Aorta (tissue), 5 donors: ENCODE data around the gene HTRA3. TPM values are rescaled to one million over a fixed set of nuclear protein-coding genes. Genes with fewer than 3 reads are reported as not detected.
A peak's percentile ranks its signal among the peaks of the same experiment; 100 is the strongest.

Source experiments
- ATAC-seq: fragments of 200-7000 bp; cut with Tn5 transposase; one replicate; pipeline ENCODE4 v1.9.1; 2022; ENCODE audit warnings: moderate library complexity; ENCODE audit not compliant: low FRiP score
- DNase-seq, 2 donors: peaks; one replicate each; pipeline ENCODE4 v3.0.0-alpha.2; 2020
- H3K27ac ChIP-seq, 2 donors: one replicate each; pipeline ENCODE4 v1.5.1; 2013; ENCODE audit warnings: low read length in 2 of 2, mild to moderate bottlenecking in 2 of 2, moderate library complexity in 2 of 2, control low read depth in 1 of 2, inconsistent platforms in 1 of 2, low read depth in 1 of 2
- H3K27me3 ChIP-seq, 2 donors: one replicate each; pipeline ENCODE4 v1.6.1; 2013; ENCODE audit warnings: control low read depth in 1 of 2, low read length in 1 of 2, mild to moderate bottlenecking in 1 of 2, moderate library complexity in 1 of 2; ENCODE audit not compliant: insufficient read depth in 2 of 2, control insufficient read depth in 1 of 2
- H3K36me3 ChIP-seq, 2 donors: one replicate each; pipeline ENCODE4 v1.6.1; 2013; ENCODE audit warnings: control low read depth in 1 of 2, low read length in 1 of 2, mild to moderate bottlenecking in 1 of 2; ENCODE audit not compliant: insufficient read depth in 2 of 2, control insufficient read depth in 1 of 2
- H3K4me1 ChIP-seq, 2 donors: one replicate each; pipeline ENCODE4 v1.6.1; 2013; ENCODE audit warnings: low read length in 2 of 2, control low read depth in 1 of 2, mild to moderate bottlenecking in 1 of 2, moderate library complexity in 1 of 2; ENCODE audit not compliant: insufficient read depth in 2 of 2, control insufficient read depth in 1 of 2
- H3K4me3 ChIP-seq, 2 donors: one replicate each; pipeline ENCODE4 v1.5.1; 2013; ENCODE audit warnings: low read length in 2 of 2, control low read depth in 1 of 2, mild to moderate bottlenecking in 1 of 2
- H3K9me3 ChIP-seq: one replicate; pipeline ENCODE4 v1.6.1; 2013; ENCODE audit warnings: mild to moderate bottlenecking, low read length; ENCODE audit not compliant: control insufficient read depth
- WGBS, 2 donors: extraction: QIAGEN DNeasy Blood & Tissue Kit; methylation state at CpG; one replicate each; pipeline ENCODE4 v1.1.7; 2013; 5-methylcytosine and 5-hydroxymethylcytosine counted together
- intact Hi-C, 2 donors: fragments of 100-400 bp; cut with DNase I; formaldehyde crosslinking; loops; one replicate each; pipeline versions ENCODE4 v1.14.2 to v1.15.0; 2022
- polyA plus RNA-seq, 2 donors: library from polyadenylated mRNA; stranded (reverse); fragments of 200-250 nt; gene quantifications; one replicate each; pipeline ENCODE4 v1.2.3, GENCODE V29; 2013
- total RNA-seq, 2 donors: library from RNA; stranded (reverse); fragmentation: NEBNext Ultra II Directional; extraction: Animal tissue kit (Norgen Biotek cat#: 25700); gene quantifications; one replicate each; pipeline ENCODE4 v1.2.1, GENCODE V29; 2021
- donor health status: healthy with polysubstance abuse.
- donor health status: Bipolar disorder and iron deficiency.
- donor health status: DM: no; HTN: no; CAD: no.
- donor health status: DM: no; HTN: no; CAD: no.
- donor health status: DM: yes; HTN: yes; CAD: no.

HTRA3 gene
- total and polyA plus RNA-seq, 4 donors: 1.1 to 129 (median 18.5) TPM

DNA sequence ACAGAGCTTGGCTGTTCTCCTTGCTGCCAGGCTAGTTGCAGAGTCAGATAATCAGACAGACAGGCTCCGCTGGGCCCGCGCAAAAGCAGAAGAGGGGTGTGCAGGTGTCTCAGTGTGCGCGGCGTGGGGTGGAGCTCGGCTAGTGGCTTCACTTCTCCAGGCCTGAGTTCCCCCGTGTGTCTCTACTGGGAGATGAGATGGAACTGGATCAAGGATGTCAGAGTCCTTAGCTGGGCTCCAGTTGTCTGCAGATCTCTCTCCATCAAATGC lies 21.1 kb downstream of the HTRA3 start:
- Histone ChIP-seq H3K27ac (no peak overlapping the region), H3K4me1 (no peaks in the 10 kb centered on the region), H3K36me3 (no peaks in the 10 kb centered on the region), H3K27me3 (no peaks in the 10 kb centered on the region), H3K4me3 (no peak overlapping the region), H3K9me3 (no peaks in the 10 kb centered on the region)
- peak in 1 of 2 donors; percentile 68 for DNase-seq
- WGBS, 2 donors: 93 to 95% methylated on average over 8 of the region's 8 CpGs
- ATAC-seq: no peak
- intact Hi-C loops: no loop called here

DNA sequence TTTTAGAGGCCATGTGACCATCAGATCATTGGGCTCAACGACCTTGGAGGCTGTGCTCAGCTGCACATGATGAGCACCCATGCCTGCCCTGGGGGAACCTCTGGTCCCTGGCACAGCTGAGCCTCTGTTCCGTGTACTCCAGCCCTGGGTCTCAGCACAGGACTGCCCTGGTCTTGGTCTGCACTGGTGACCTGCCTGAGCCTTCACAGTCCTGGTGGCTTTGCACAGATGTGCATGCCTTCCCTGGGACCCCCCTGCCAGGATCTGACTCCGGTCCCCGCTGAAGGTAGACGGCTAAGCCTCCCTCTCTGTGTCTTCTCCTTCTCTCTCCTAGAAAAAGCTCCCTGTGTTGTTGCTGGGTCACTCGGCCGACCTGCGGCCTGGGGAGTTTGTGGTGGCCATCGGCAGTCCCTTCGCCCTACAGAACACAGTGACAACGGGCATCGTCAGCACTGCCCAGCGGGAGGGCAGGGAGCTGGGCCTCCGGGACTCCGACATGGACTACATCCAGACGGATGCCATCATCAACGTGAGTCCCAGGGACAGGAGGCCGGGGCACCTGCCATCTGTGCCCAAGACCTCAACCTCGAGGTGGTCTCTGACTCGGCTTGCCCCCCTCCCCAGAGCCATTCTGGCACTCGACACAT lies 21.6 kb downstream of the HTRA3 start:
- WGBS, 2 donors: 88 to 90% methylated on average over 21 of the region's 21 CpGs
- Histone ChIP-seq H3K27me3 (no peaks in the 10 kb centered on the region), H3K36me3 (no peaks in the 10 kb centered on the region), H3K27ac (no peak overlapping the region), H3K4me3 (no peak overlapping the region), H3K4me1 (no peaks in the 10 kb centered on the region), H3K9me3 (no peaks in the 10 kb centered on the region)
- DNase-seq: peak; percentile 27 to 65
- intact Hi-C loops: no loop called here
- no peak for ATAC-seq

GRCh38 chr4:8291701-8292477 lies 22.3 kb downstream of the HTRA3 start:
- ATAC-seq (no peak), DNase-seq (peak; percentile 33 to 70)
- Histone ChIP-seq H3K27ac (no peak overlapping the region), H3K4me1 (no peaks in the 10 kb centered on the region), H3K36me3 (no peaks in the 10 kb centered on the region), H3K9me3 (no peaks in the 10 kb centered on the region), H3K4me3 (no peak overlapping the region), H3K27me3 (no peaks in the 10 kb centered on the region)
- intact Hi-C loops: no loop called here
- WGBS, 2 donors: 93% methylated on average over 19 of the region's 19 CpGs

GRCh38 chr4:8292478-8293107 lies 23.0 kb downstream of the HTRA3 start:
- Histone ChIP-seq H3K27ac (no peak overlapping the region), H3K27me3 (no peaks in the 10 kb centered on the region), H3K9me3 (no peaks in the 10 kb centered on the region), H3K4me3 (no peak overlapping the region), H3K36me3 (no peaks in the 10 kb centered on the region), H3K4me1 (no peaks in the 10 kb centered on the region)
- intact Hi-C loops: no loop called here
- DNase-seq (peak; percentile 26 to 57), ATAC-seq (no peak)
- 91 to 93% methylated on average over 8 of the region's 8 CpGs for WGBS, 2 donors

DNA sequence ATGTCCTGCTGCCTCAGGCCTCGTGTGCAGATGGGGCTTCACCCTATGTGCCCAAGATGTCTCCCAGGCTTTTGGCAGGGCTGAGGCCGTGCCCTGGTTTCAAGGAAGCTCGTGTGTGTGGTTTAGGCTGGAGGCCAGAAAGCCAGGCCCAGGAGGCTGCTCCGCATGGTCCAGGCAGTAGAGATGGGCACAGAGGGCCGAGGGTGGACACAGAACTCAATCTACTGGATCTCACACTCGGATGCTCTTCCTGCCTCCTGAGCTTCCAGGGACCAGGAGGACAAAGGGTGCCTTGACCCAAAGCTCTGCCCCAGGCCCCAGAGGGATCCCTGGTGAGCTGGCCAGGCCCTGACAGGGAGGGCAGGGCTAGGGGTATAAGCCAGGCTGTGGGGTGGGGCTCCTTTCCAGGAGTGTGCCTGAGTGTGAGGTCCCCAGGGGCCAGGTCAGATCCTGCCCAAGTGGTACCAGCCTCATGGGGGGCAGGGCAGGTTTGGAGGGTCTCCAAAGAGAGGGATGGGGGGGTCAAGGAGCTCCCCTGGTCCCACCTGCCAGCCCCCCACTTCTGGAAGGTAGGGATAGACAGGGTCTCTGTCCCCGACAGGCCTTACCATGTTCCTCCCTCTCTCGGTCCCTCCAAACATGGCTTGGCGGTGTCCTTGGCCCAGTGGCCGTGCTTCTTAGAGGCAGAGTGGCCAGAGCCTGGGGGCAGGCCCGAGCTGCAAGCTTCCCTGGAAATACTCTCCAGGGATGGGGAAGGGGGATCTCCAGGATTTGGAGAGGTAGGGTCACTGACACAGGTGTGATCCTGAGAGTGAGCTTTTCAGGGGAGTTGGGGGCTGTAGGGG lies 23.8 kb downstream of the HTRA3 start:
- Histone ChIP-seq H3K27ac (no peak overlapping the region), H3K9me3 (no peaks in the 10 kb centered on the region), H3K4me1 (no peaks in the 10 kb centered on the region), H3K36me3 (no peaks in the 10 kb centered on the region), H3K4me3 (no peak overlapping the region), H3K27me3 (no peaks in the 10 kb centered on the region)
- DNase-seq: peak; percentile 25 to 68
- intact Hi-C loops: no loop called here
- no peak for ATAC-seq
- WGBS, 2 donors: 83 to 86% methylated on average over 11 of the region's 11 CpGs

GRCh38 chr4:8294036-8294435 lies 24.5 kb downstream of the HTRA3 start:
- Histone ChIP-seq H3K4me3 (no peak overlapping the region), H3K4me1 (no peaks in the 10 kb centered on the region), H3K27ac (no peak overlapping the region), H3K9me3 (no peaks in the 10 kb centered on the region), H3K27me3 (no peaks in the 10 kb centered on the region), H3K36me3 (no peaks in the 10 kb centered on the region)
- no peak for ATAC-seq
- DNase-seq: peak; percentile 24 to 70
- intact Hi-C loops: no loop called here
- 83 to 97% methylated on average over 9 of the region's 9 CpGs for WGBS, 2 donors

DNA sequence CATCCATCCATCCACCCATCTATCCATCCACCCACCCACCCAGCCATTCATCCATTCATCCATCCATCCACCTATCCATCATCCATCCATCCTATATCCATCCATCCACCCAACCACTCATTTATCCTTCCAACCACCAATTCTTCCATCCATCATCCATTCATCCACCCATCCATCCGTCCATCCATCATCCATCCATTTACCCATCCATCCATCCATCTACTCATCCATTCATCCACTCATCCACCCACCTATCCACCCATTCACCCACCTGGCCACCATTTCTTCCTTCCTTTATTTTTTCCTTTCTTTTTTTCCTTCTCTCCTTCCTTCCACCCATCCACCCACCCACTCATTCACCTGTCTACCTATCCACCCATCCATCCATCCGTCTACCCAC lies 25.2 kb downstream of the HTRA3 start:
- 94 to 95% methylated on average over 2 of the region's 2 CpGs for WGBS, 2 donors
- Histone ChIP-seq H3K27ac (no peak overlapping the region), H3K36me3 (no peaks in the 10 kb centered on the region), H3K4me1 (no peaks in the 10 kb centered on the region), H3K27me3 (no peaks in the 10 kb centered on the region), H3K9me3 (no peaks in the 10 kb centered on the region), H3K4me3 (no peak overlapping the region)
- ATAC-seq (no peak), DNase-seq (peak; percentile 6 to 16)
- intact Hi-C loops: no loop called here

- H3K36me3 ChIP-seq: no peaks in the 10 kb centered on the region
- no peaks in the 10 kb centered on the region for H3K9me3 ChIP-seq
- DNase-seq: peak; percentile 21 to 56
- intact Hi-C loops: no loop called here
- 83 to 92% methylated on average over 6 of the region's 6 CpGs for WGBS, 2 donors
- H3K27me3 ChIP-seq: no peaks in the 10 kb centered on the region
- ATAC-seq: no peak
- no peak overlapping the region for H3K4me3 ChIP-seq
- no peaks in the 10 kb centered on the region for H3K4me1 ChIP-seq
- H3K27ac ChIP-seq: no peak overlapping the region
Measured at GRCh38 chr4:8295471-8295870, 25.9 kb downstream of the HTRA3 start.
